GM21528 (cell line): ENCODE data around the gene SSC5D.
"Not testable (repeated sequence)": the region's sequence is repeated elsewhere in the genome, so short reads cannot be mapped to it uniquely, and the experiment has no call there.

Experiments used
- ATAC-seq: cut with Tn5 transposase; IDR thresholded peaks from one replicate; pipeline ENCODE4 v1.9.1; 2021; ENCODE audit warnings: mild to moderate bottlenecking, moderate library complexity; ENCODE audit not compliant: unreplicated experiment, low FRiP score

The SSC5D gene

DNA sequence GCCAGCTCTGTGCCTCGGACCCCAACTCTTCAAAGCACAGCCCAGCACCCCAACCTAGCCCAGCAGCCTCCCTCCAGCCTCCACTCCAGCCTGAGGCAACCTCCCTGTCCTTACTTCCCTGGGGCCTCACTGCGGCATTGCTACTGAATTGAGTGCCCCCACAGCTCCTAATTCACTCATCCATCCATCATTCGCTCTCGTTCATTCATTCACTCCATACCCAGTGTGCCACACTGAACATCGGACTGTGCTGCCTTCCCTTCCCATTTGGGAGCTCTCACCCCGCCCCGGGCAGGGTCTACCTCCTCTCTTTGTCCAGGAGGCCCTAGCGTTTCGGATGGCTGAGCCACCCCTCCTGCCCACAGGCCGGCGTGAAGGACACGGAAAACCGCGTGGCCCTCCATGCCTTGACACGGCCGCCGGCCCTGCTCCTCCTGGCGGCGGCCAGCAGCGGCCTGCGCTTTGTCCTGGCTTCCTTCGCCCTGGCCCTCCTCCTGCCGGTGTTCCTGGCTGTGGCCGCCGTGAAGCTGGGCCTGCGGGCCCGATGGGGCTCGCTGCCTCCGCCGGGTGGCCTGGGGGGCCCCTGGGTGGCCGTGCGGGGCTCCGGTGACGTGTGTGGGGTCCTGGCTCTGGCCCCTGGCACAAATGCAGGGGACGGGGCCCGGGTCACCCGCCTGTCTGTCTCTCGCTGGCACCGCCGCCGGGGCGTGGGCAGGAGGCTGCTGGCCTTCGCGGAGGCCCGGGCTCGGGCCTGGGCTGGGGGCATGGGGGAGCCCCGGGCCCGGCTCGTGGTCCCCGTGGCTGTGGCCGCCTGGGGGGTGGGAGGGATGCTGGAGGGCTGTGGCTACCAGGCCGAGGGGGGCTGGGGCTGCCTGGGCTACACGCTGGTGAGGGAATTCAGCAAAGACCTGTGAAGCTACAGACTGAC lies 1.9 kb upstream of the SSC5D start:
- no peak for ATAC-seq

DNA sequence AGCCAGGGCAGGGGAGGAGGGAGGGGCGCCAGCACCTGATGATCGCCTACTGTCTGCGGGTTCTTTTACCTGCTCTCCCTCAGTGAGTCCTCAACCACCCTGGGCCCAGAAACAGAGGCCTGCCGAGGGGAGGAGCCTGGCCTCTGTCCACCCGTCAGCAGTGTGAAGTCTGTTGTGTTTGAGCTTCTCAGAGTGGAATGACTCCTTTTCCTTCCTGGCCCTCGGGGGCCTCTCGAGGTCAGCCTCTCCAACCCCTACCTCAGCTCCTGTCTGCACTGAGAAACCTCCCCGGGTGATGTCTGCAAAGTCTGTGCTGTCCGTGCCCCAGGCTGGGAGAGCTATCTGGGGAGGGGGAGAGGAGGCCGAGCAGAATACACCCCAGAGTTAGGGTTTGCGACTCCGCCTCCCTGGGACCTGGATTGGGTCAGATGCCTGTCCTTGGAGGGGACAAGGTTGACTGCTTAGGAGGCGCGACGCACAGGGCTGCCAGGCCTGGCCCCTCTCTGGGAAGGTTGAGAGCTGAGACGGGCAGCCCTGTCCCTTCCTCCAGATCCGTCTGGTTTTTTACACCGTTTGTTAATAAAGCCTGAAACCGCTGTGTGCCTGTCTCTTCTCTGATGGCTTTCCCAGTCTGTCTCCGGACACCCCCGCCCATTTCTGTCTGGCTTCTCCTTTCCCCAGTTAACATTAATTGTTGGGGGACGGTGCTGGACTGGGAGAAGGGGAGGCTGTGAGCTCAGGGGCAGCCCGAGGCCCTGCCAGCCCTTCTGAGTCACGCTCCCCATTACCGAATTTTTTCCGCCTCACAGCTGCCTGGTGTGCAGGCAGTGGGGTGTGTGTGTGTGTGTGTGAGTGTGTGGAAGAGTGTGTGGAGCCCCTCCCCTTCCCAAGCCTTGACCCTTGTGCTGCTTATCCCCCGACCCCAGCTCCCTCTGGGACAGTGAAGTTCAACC lies 989 bp upstream of the SSC5D start:
- ATAC-seq, result no peak

GRCh38 chr19:55488986-55489710 lies 912 bp downstream of the SSC5D start:
- ATAC-seq, result no peak

- ATAC-seq, result no peak
Measured at GRCh38 chr19:55489711-55490477, 1.7 kb downstream of the SSC5D start.

- ATAC-seq, result no peak
Measured at GRCh38 chr19:55490478-55491432, 2.5 kb downstream of the SSC5D start.

DNA sequence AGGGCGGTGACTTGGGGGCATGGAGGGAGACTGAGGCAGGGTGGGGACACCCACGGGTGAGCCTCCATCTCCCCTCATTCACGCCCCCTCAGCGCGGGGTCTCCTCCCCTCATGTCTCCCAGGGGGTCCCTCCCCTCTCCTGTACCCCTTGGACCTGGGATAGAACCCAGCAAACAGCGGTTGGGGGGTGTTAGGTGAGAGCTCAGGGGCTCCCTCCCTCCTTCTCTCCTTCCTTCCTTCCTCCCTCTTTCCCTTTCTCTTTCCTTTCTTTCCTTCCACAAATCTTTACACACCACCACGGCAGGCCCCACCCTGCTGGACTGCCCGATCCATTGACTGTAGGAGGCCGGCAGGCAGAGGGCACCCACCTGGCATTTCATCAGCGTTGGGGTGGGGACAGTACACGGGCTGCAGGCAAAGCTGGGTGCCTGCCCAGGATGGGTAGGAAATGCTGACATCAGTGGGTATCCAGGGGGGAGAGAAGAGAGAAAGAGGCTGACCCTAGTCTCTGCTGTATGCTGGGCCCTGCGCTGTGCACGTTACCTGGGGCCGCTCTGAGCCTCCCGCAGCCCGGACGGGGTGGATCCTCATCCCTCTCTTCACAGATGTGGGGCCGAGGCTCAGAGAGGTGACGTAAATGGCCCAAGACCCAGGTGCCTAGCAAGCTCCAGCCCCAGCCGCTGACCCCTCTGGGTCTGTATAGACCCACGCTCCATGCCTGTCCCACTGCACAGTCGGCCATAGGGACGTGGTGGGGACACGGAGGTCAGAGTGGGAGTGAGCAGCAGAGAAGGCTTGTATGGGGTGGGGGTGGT lies 3.5 kb downstream of the SSC5D start:
- no peak for ATAC-seq

DNA sequence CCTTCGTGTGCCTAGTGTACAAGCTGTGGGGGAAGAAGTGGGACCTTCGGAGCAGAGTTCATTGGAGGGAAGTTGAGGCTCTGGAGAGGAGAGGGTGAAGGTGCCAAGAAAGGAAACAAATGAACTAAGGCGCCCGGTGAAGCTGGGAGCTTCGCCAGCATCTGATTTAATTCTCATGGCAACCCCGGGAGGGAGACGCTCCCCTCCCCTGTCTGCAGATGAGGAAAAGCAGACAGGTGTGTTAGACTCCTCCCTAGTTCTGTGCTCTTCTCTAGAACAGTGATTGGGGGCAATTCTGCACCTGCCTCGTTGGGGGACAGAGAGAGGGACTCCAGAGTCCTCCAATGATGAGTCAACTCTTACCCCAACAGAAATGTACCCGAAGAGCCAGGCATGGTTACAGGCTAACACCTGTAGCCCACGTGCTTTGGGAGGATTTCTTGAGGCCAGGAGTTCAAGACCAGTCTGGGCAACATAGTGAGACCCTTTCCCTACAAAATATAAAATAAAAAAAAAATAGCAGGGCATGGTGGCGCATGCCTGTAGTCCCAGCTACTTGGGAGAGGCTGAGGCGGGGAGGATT lies 4.2 kb downstream of the SSC5D start:
- no peak for ATAC-seq

DNA sequence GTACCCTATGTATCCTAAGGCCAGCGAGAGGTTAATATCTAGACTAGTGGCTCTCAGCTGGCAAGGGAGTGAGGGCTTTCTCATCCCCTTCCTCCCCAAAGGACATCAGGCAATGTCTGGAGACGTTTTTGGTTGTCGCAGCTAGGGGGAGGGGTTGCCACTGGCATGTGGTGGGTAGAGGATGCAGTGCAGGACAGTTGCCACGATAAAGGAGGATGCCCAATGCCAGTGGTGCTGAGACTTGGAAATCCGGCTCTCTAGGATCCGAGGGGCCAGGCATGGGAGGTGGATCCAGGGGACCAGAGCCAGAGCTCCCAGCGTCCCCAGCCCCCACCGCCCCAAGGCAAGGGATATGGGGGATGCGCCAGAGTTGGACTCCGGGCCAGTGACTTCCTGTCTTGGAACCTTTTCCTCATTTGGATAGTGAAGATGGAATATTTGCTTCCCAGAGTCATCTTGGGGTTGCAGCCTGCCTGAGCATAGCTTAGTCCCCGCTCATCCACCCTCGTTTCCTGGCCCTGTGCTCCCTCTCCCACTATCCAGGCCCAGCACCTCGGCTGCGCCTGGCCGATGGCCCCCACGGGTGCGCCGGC lies 4.9 kb downstream of the SSC5D start:
- no peak for ATAC-seq

- no peak for ATAC-seq
Measured at GRCh38 chr19:55493645-55494171, 5.5 kb downstream of the SSC5D start.

- no peak for ATAC-seq
Measured at GRCh38 chr19:55494172-55494761, 6.0 kb downstream of the SSC5D start.

DNA sequence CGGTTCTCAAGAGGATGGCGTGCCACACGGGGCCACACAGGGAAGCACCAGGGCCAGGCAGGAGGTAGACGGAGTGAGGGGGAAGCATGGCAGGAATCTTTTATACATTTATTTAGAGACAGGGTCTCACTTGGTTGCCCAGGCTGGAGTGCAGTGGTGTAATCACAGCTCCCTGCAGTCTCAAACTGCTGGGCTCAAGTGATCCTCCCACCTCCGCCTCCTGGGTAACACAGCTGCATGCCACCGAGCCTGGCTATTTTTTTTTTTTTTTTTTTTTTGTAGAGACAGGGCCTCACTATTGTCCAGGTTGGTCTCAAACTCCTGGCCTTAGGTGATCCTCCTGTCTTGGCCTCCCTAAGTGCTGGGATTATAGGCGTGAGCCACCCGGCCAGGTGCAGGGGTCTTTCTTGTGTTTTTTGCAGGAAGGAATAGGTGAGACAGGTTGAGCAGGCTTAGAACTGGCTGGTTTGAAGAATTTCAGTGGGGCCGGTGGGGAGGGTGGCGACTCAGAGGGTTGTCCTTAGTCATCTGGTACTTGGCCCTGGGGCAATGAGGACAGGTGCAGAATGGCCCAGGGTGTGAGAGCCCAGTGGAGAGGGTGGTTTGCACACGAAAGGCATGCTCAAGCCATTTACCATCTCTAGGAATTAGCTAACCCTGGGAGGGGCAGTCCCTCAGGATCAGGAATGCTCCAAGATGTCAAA lies 7.6 kb downstream of the SSC5D start:
- ATAC-seq, result no peak

- not testable (repeated sequence) for ATAC-seq
Measured at GRCh38 chr19:55496820-55497219, 8.6 kb downstream of the SSC5D start.

DNA sequence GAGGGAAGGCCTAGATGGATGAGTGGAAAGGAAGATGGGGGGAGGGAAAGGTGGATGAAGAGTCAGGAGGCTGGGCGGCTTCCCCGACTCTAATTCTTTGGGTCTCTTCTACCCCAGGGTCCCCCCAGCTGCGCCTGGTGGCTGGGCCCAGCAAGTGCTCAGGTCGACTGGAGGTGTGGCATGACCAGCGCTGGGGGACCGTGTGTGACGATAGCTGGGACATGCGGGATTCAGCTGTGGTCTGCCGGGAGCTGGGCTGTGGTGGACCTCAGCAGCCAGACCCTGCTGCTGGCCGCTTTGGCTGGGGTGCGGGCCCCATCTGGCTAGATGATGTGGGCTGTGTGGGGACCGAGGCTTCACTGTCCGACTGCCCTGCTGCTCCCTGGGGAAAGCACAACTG lies 9.5 kb downstream of the SSC5D start:
- ATAC-seq, result no peak

- ATAC-seq, result no peak
Measured at GRCh38 chr19:55498246-55498840, 10.1 kb downstream of the SSC5D start.

DNA sequence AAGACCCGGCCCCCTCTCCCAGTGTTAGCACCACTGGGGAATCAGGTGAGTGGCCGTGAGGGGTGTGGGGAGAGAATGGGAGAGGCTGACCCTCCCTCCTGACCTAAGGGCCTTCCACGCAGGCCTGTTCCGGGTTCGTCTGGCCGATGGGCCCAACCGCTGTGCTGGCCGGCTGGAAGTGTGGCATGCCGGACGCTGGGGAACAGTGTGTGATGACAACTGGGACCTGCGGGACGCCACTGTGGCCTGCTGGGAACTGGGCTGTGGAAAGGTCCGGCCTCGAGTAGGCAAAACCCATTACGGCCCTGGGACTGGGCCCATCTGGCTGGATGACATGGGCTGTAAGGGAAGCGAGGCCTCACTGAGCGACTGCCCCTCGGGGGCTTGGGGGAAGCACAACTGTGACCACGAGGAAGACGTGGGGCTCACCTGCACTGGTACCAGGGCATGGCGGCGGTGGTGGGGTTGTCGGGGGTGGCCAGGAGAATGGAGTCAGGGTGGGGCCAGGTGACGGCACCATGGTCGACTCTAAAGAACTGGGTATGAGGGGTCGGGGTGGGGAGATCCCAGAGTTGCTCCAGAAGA lies 12.2 kb downstream of the SSC5D start:
- ATAC-seq, result no peak
